Activated CD4-positive, alpha-beta memory T cell treated with anti-CD3 and anti-CD28 coated beads, Interleukin-2, amount 10 ng/mL, durations not matched to agents 7 days and 5 days (primary cell): Measurements from ENCODE around the gene CMYA5. TPM values are rescaled to one million over a fixed set of nuclear protein-coding genes. Genes with fewer than 3 reads are reported as not detected.

ENCODE experiments used
- CTCF ChIA-PET: fragments of 350-600 bp; sonication (Branson Sonifier 250); formaldehyde crosslinking; loops from one replicate; lab custom pipeline; 2021; ENCODE audit warnings: antibody characterized with exemption, inconsistent platforms; lab: Charles Lee
- POLR2A ChIA-PET: fragments of 350-600 bp; sonication (Branson Sonifier 250); formaldehyde crosslinking; loops from one replicate; lab custom pipeline; 2021; ENCODE audit warnings: antibody characterized with exemption; lab: Charles Lee
- DNase-seq: peaks from one replicate; pipeline ENCODE4 v3.0.0-alpha.2; 2020
- H3K27ac Mint-ChIP-seq: one replicate; pipeline ENCODE4 v1.8.0; 2021; ENCODE audit warnings: mild to moderate bottlenecking, mixed read lengths
- H3K27me3 Mint-ChIP-seq: one replicate; pipeline ENCODE4 v1.8.0; 2021; ENCODE audit warnings: mixed read lengths
- H3K36me3 Mint-ChIP-seq: one replicate; pipeline ENCODE4 v1.8.0; 2021; ENCODE audit warnings: low read depth, mixed read lengths
- H3K4me1 Mint-ChIP-seq: one replicate; pipeline ENCODE4 v1.8.0; 2021; ENCODE audit warnings: mixed read lengths
- H3K4me3 Mint-ChIP-seq: one replicate; pipeline ENCODE4 v1.8.0; 2021; ENCODE audit warnings: mild to moderate bottlenecking, mixed read lengths
- H3K9me3 Mint-ChIP-seq: one replicate; pipeline ENCODE4 v1.8.0; 2021; ENCODE audit warnings: mixed read lengths
- total RNA-seq, 2 experiments: library from RNA; stranded (reverse); gene quantifications; one replicate each; pipeline ENCODE4 v1.2.3, GENCODE V29; 2021

CMYA5 gene
- total RNA-seq, 2 experiments from 2014 or later: 0.08 to 0.10 TPM

DNA sequence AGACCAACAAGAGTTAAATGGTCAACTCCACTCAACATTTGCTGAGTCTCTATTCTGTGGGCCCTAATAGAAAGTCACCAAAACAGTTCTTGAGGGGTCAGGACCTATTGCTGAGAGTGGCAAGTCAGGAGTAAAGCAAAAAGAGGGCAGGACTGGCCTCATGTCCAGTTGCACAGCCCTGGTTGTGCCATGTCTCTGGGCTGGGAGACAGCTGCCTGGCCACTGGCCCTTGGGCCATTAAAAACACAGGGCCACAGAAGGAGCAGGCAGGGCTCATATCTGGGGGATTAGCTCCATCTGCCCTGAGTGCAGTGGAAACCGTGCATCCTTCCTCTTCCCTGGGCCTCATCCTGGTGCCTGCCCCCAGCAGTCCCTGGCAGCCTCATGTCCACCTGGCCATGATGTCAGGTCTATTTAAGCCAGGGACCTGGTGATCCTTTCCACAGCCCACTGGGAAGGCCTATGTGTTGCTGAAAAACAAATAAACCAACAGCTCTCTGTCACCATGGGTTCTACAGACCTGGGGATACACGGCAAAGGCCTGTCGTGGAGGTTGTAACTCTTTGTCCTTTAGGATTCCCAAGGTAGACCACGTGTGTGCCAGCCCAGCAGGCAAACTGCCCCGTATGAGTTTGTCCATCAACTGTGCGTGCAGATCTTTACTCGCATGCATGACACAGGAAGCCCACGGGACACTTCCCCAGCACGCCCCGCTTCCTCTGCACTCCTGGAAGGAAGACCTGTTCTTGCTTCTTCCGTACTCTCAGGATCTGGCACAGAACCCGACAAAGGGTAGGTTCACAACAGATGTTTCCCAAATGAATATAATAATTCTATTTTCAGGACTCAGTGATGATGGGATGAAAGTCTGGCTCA is 152.6 kb downstream of the CMYA5 start:
- POLR2A ChIA-PET: no interaction called here
- Mint-ChIP-seq H3K27ac (no peak overlapping the region), H3K27me3 (peaks cover 8% of the 10 kb centered on the region), H3K4me3 (no peak overlapping the region), H3K36me3 (no peaks in the 10 kb centered on the region), H3K4me1 (peaks cover 15% of the 10 kb centered on the region), H3K9me3 (no peaks in the 10 kb centered on the region)
- CTCF ChIA-PET: no interaction called here
- DNase-seq: no peak

- CTCF ChIA-PET: no interaction called here
- H3K9me3 Mint-ChIP-seq: no peaks in the 10 kb centered on the region
These were observed 153.4 kb downstream of the CMYA5 start for GRCh38 chr5:79842991-79843390.

DNA sequence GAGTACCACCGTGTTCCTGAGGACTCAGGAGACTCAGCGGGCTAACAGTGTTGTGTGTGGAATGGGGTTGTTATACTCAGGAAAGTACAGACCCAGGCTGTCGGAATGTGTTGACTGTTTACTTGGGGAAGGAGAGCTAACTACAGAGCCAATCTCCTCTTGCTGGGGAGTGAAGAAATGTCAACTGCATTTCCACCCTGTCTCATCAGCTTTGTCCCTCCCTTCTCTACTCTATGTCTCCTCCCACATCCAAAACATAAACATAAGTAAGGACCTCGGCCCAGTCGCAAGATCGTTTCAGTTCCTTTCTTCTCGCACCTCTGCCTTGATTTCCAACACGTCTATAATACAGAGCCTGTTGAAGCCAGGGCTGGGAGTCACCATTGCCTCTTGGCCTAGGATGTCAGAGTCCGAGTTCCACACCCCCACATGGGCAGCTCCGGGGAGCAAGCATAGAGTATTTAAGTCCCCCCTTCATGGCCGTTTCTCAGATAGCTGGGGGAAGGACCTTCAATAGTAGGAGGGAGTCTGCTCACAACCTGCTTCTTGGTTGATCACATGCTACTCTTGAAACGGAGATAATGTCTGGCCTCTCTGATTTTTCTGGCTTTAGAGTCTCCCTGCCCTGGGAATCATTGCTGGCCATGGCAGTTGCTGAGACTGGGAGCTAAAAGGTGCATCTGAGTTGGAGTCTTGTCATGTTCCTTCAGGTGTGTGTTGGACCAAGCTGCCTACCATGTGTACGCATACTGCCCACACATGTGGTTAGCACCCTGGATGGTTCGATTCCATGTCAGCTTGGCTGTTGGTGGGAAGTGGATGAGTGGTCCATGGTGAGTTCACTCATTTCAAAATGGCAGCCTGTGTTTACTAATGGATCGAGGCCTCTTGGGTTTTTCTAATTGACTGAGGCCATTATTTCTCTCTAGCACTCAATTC is 154.1 kb downstream of the CMYA5 start:
- Mint-ChIP-seq H3K27ac (no peak overlapping the region), H3K9me3 (no peaks in the 10 kb centered on the region), H3K27me3 (peaks cover 8% of the 10 kb centered on the region), H3K36me3 (no peaks in the 10 kb centered on the region), H3K4me1 (peaks cover 25% of the 10 kb centered on the region), H3K4me3 (no peak overlapping the region)
- ChIA-PET CTCF (no interaction called here), POLR2A (no interaction called here)
- no peak for DNase-seq

More at GRCh38 chr5:79842991-79843390, 153.4 kb downstream of the CMYA5 start:
- POLR2A ChIA-PET: no interaction called here
- peaks cover 8% of the 10 kb centered on the region for H3K27me3 Mint-ChIP-seq
- H3K27ac Mint-ChIP-seq: no peak overlapping the region
- no peak overlapping the region for H3K4me3 Mint-ChIP-seq
- DNase-seq: no peak
- no peaks in the 10 kb centered on the region for H3K36me3 Mint-ChIP-seq
- peaks cover 21% of the 10 kb centered on the region for H3K4me1 Mint-ChIP-seq

GRCh38 chr5:79844571-79844970 is 154.9 kb downstream of the CMYA5 start:
- H3K4me1 Mint-ChIP-seq: peaks cover 25% of the 10 kb centered on the region
- peaks cover 8% of the 10 kb centered on the region for H3K27me3 Mint-ChIP-seq
- ChIA-PET CTCF (no interaction called here), POLR2A (no interaction called here)
- H3K4me3 Mint-ChIP-seq: no peak overlapping the region
- H3K27ac Mint-ChIP-seq: no peak overlapping the region
- no peaks in the 10 kb centered on the region for H3K9me3 Mint-ChIP-seq
- no peak for DNase-seq
- H3K36me3 Mint-ChIP-seq: no peaks in the 10 kb centered on the region

- no peaks in the 10 kb centered on the region for H3K36me3 Mint-ChIP-seq
These were observed 156.0 kb downstream of the CMYA5 start for GRCh38 chr5:79845448-79846197.

DNA sequence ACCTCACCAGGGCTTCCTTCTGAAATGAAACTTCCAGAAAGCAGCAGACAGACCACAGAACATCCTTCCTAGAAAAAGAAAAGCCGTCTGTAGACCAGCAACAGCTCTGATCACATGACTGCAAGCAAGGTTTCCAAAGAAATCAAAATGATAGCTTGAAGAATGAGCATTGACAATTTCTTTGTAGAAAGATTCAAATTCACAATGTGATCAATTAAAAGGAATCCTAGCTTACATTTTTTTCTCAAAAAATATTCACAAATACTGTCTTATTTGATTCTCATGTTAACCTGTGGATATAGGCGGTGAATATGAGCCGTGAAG is 156.5 kb downstream of the CMYA5 start:
- DNase-seq: no peak
- CTCF ChIA-PET: no interaction called here
- Mint-ChIP-seq H3K27ac (no peak overlapping the region), H3K27me3 (peaks cover 2% of the 10 kb centered on the region), H3K4me1 (peaks cover 25% of the 10 kb centered on the region), H3K36me3 (no peaks in the 10 kb centered on the region), H3K4me3 (no peak overlapping the region), H3K9me3 (no peaks in the 10 kb centered on the region)
- POLR2A ChIA-PET: no interaction called here

More at GRCh38 chr5:79845448-79846197, 156.0 kb downstream of the CMYA5 start:
- CTCF ChIA-PET: no interaction called here
- Mint-ChIP-seq H3K27me3 (peaks cover 3% of the 10 kb centered on the region), H3K4me3 (no peak overlapping the region), H3K4me1 (peaks cover 25% of the 10 kb centered on the region), H3K9me3 (no peaks in the 10 kb centered on the region), H3K27ac (no peak overlapping the region)
- DNase-seq: peak; percentile 33
- POLR2A ChIA-PET: no interaction called here

- peaks cover 25% of the 10 kb centered on the region for H3K4me1 Mint-ChIP-seq
- ChIA-PET POLR2A (no interaction called here), CTCF (no interaction called here)
- no peak for DNase-seq
- H3K4me3 Mint-ChIP-seq: no peak overlapping the region
- H3K27ac Mint-ChIP-seq: no peak overlapping the region
- no peaks in the 10 kb centered on the region for H3K36me3 Mint-ChIP-seq
- H3K9me3 Mint-ChIP-seq: no peaks in the 10 kb centered on the region
- H3K27me3 Mint-ChIP-seq: peaks cover 5% of the 10 kb centered on the region
These were observed 157.9 kb downstream of the CMYA5 start for GRCh38 chr5:79847561-79847960.

- peaks cover 25% of the 10 kb centered on the region for H3K4me1 Mint-ChIP-seq
- CTCF ChIA-PET: interaction anchor here (1.2 kb wide), 1 partner anchor 9 kb away, joined by 3 read pairs; no protein-coding TSS in a partner anchor
These were observed 159.4 kb downstream of the CMYA5 start for GRCh38 chr5:79849061-79849460.

More at GRCh38 chr5:79849061-79849460, 159.4 kb downstream of the CMYA5 start:
- Mint-ChIP-seq H3K27me3 (peaks cover 11% of the 10 kb centered on the region), H3K9me3 (no peaks in the 10 kb centered on the region), H3K4me3 (no peak overlapping the region), H3K36me3 (no peaks in the 10 kb centered on the region), H3K27ac (no peak overlapping the region)
- POLR2A ChIA-PET: no interaction called here
- no peak for DNase-seq

Other genes with a start within 250 kb of the CMYA5 start
- gene HOMER1, start 175.7 kb upstream of the CMYA5 start, total RNA-seq: 1 to 10 TPM; 1.2 to 1.9 TPM
- 10 to 100 TPM; 79.7 to 80.5 TPM for gene TENT2, start 77.4 kb upstream of the CMYA5 start, total RNA-seq